Esophagus squamous epithelium (tissue), 5 donors: ENCODE results near the gene MMP24. TPM values are rescaled to one million over a fixed set of nuclear protein-coding genes. Genes with fewer than 3 reads are reported as not detected.
"Not testable (repeated sequence)": the region's sequence is repeated elsewhere in the genome, so short reads cannot be mapped to it uniquely, and the experiment has no call there.

Source experiments
- DNase-seq: peaks from one replicate; lab custom pipeline; 2025; lab: John Stamatoyannopoulos, UW
- H3K27ac ChIP-seq, 4 donors: fragments of 200-600 bp; sonication (generic); one replicate each; pipeline ENCODE4 v1.5.1; 2016 to 2019; ENCODE audit warnings: mild to moderate bottlenecking in 1 of 4
- H3K27me3 ChIP-seq, 4 donors: fragments of 200-600 bp; sonication (generic); 1 replicate in 3 of 4; 2 replicates in 1 of 4; pipeline versions ENCODE4 v1.5.1 to v1.6.0; 2017 to 2021; ENCODE audit warnings: antibody characterized with exemption in 1 of 4
- H3K36me3 ChIP-seq, 3 donors: fragments of 200-600 bp; sonication (generic); one replicate each; pipeline ENCODE4 v1.5.1; 2016 to 2019
- H3K4me1 ChIP-seq, 3 donors: fragments of 200-600 bp; sonication (generic); one replicate each; pipeline ENCODE4 v1.5.1; 2017 to 2019
- H3K4me3 ChIP-seq, 4 donors: fragments of 200-600 bp; sonication (generic); 1 replicate in 3 of 4; 2 replicates in 1 of 4; pipeline ENCODE4 v1.5.1; 2016 to 2019; ENCODE audit warnings: mild to moderate bottlenecking in 2 of 4, moderate library complexity in 1 of 4
- H3K9me3 ChIP-seq, 3 donors: fragments of 200-600 bp; sonication (generic); one replicate each; pipeline ENCODE4 v1.5.1; 2016 to 2019
- CTCF ChIP-seq, 6 experiments: fragments of 450-650 bp in 4 of 6; fragments of 200-600 bp in 2 of 6; sonication (generic) in 2 of 6; IDR thresholded peaks; one replicate each; pipeline ENCODE4 v1.5.1; 2016 to 2019; ENCODE audit warnings: antibody characterized with exemption in 6 of 6, mild to moderate bottlenecking in 4 of 6, moderate library complexity in 4 of 6
- POLR2A ChIP-seq, 4 donors: fragments of 450-650 bp; IDR thresholded peaks; one replicate each; pipeline ENCODE4 v1.6.1; 2017; ENCODE audit warnings: antibody characterized with exemption in 4 of 4, mild to moderate bottlenecking in 4 of 4, moderate library complexity in 3 of 4
- WGBS, 2 donors: methylation state at CpG; one replicate each; pipeline ENCODE4 v1.1.5; 2018; 5-methylcytosine and 5-hydroxymethylcytosine counted together
- intact Hi-C: fragments of 100-400 bp; cut with DNase I; formaldehyde crosslinking; loops from one replicate; pipeline ENCODE4 v1.15.0; 2022
- total RNA-seq, 4 donors: library from RNA; depleted of rRNA; stranded (reverse); fragments of >200 nt; gene quantifications; one replicate each; pipeline ENCODE4 v1.1.0, GENCODE V29; 2016
- donor health status: DM: yes; HTN: yes; CAD: no.

MMP24 gene
- total RNA-seq, 4 donors from 2014 or later, result 0.06 to 0.38 (median 0.08) TPM; not detected in 1

- Histone ChIP-seq H3K4me1 (peaks cover 0 to 54% (median 15%) of the 10 kb centered on the region in 3 donors), H3K36me3 (no peaks in the 10 kb centered on the region), H3K4me3 (no peak overlapping the region), H3K27me3 (no peaks in the 10 kb centered on the region), H3K27ac (no peak overlapping the region), H3K9me3 (no peaks in the 10 kb centered on the region)
- TF ChIP-seq POLR2A (IDR thresholded peaks at IDR 0.05) (no peak), CTCF (IDR thresholded peaks at IDR 0.05) (no peak)
- intact Hi-C loops, result no loop called here
- WGBS, 2 donors, result 70 to 75% methylated on average over 3 of the region's 3 CpGs
- no peak for DNase-seq
These were observed 88.5 kb downstream of the MMP24 start for GRCh38 chr20:35314816-35315631.

- intact Hi-C loops, H3K27ac ChIP-seq: not testable (repeated sequence)
- peaks cover 4 to 56% (median 19%) of the 10 kb centered on the region in 3 donors for H3K4me1 ChIP-seq
These were observed 89.1 kb downstream of the MMP24 start for GRCh38 chr20:35315632-35316020.

GRCh38 chr20:35316086-35316485 lies 89.6 kb downstream of the MMP24 start:
- 86 to 87% methylated on average over 1 to 2 of the region's 2 CpGs for WGBS, 2 donors
- H3K9me3 ChIP-seq, result no peaks in the 10 kb centered on the region
- peaks cover 4 to 52% (median 19%) of the 10 kb centered on the region in 3 donors for H3K4me1 ChIP-seq
- no peak overlapping the region for H3K27ac ChIP-seq
- no peak for TF ChIP-seq POLR2A (IDR thresholded peaks at IDR 0.05)
- no peak for TF ChIP-seq CTCF (IDR thresholded peaks at IDR 0.05)
- no peaks in the 10 kb centered on the region for H3K27me3 ChIP-seq
- H3K36me3 ChIP-seq, result peaks cover 0 to 3% (median 0%) of the 10 kb centered on the region in 3 donors
- H3K4me3 ChIP-seq, result no peak overlapping the region
- DNase-seq, result no peak
- intact Hi-C loops, result no loop called here

More at GRCh38 chr20:35315632-35316020, 89.1 kb downstream of the MMP24 start:
- H3K4me3 ChIP-seq, DNase-seq, H3K9me3 ChIP-seq, H3K36me3 ChIP-seq, H3K27me3 ChIP-seq: not testable (repeated sequence)
- WGBS, 2 donors, result 88 to 90% methylated on average over 6 to 7 of the region's 7 CpGs

- intact Hi-C loops, result no loop called here
- TF ChIP-seq POLR2A (IDR thresholded peaks at IDR 0.05) (no peak), CTCF (IDR thresholded peaks at IDR 0.05) (no peak)
These were observed 91.1 kb downstream of the MMP24 start for GRCh38 chr20:35317416-35318210.

GRCh38 chr20:35318502-35319157 lies 92.1 kb downstream of the MMP24 start:
- Histone ChIP-seq H3K27me3 (no peaks in the 10 kb centered on the region), H3K4me1 (peaks cover 4 to 36% (median 19%) of the 10 kb centered on the region in 3 donors), H3K27ac (peak overlapping the region; percentile 66 to 89 (median 80)), H3K9me3 (no peaks in the 10 kb centered on the region), H3K4me3 (no peak overlapping the region), H3K36me3 (peaks cover 0 to 3% (median 0%) of the 10 kb centered on the region in 3 donors)
- TF ChIP-seq CTCF (IDR thresholded peaks at IDR 0.05), result peak in 1 of 6 experiments; percentile 11
- TF ChIP-seq POLR2A (IDR thresholded peaks at IDR 0.05), result peak in 2 of 4 donors; percentile 15 to 36
- intact Hi-C loops, result no loop called here
- WGBS, 2 donors, result 38 to 59% methylated on average over 6 of the region's 6 CpGs
- no peak for DNase-seq

More at GRCh38 chr20:35317416-35318210, 91.1 kb downstream of the MMP24 start:
- H3K4me3 ChIP-seq, result no peak overlapping the region
- no peaks in the 10 kb centered on the region for H3K9me3 ChIP-seq
- H3K36me3 ChIP-seq, result peaks cover 0 to 3% (median 0%) of the 10 kb centered on the region in 3 donors
- no peaks in the 10 kb centered on the region for H3K27me3 ChIP-seq
- DNase-seq, result no peak
- peak overlapping the region; percentile 24 to 89 (median 77) for H3K27ac ChIP-seq
- WGBS, 2 donors, result 73 to 79% methylated on average over 5 of the region's 5 CpGs
- H3K4me1 ChIP-seq, result peaks cover 4 to 37% (median 19%) of the 10 kb centered on the region in 3 donors
